Keratinocyte (primary cell): ENCODE data around the gene GATA3.

Experiments used
- EZH2 ChIP-seq: IDR thresholded peaks from one replicate; pipeline ENCODE4 v1.6.1; 2012; ENCODE audit warnings: inconsistent platforms, mild to moderate bottlenecking, low read length, moderate library complexity
- TF ChIP-seq, protein P1 (sequence below), 3 experiments: IDR thresholded peaks in 1 of 3; conservative IDR thresholded peaks in 1 of 3; optimal IDR thresholded peaks in 1 of 3; 2 replicates in 2 of 3; 3 replicates in 1 of 3; pipeline versions ENCODE3 to v1.5.1; 2011; ENCODE audit warnings: low read length in 3 of 3, mild to moderate bottlenecking in 3 of 3, moderate library complexity in 2 of 3, control low read depth in 1 of 3, inconsistent platforms in 1 of 3; ENCODE audit not compliant: insufficient read depth in 2 of 3; ENCODE audit errors: extremely low read depth in 1 of 3

DNA sequence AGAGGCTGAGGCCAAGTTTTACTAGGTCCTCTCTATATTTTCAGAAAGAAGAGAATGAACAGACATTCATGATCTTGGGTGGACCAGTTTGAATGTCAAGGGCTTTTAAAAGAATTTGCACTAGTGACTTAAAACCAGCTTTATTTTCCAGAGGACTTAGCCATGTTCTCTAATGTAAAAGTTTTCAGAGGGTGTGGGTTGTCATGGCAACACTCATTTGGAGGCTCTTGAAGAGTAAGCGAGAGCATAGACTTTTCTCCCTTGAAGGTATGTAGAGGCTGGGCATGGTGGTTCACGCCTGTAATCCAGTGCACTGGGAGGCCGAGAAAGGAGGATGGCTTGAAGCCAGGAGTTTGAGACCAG, 61.1 kb downstream of the GATA3 start:
- TF ChIP-seq, protein P1, sequence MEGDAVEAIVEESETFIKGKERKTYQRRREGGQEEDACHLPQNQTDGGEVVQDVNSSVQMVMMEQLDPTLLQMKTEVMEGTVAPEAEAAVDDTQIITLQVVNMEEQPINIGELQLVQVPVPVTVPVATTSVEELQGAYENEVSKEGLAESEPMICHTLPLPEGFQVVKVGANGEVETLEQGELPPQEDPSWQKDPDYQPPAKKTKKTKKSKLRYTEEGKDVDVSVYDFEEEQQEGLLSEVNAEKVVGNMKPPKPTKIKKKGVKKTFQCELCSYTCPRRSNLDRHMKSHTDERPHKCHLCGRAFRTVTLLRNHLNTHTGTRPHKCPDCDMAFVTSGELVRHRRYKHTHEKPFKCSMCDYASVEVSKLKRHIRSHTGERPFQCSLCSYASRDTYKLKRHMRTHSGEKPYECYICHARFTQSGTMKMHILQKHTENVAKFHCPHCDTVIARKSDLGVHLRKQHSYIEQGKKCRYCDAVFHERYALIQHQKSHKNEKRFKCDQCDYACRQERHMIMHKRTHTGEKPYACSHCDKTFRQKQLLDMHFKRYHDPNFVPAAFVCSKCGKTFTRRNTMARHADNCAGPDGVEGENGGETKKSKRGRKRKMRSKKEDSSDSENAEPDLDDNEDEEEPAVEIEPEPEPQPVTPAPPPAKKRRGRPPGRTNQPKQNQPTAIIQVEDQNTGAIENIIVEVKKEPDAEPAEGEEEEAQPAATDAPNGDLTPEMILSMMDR (optimal IDR thresholded peaks at IDR 0.05 in 1 of 3, IDR thresholded peaks at IDR 0.05 in 1 of 3, conservative IDR thresholded peaks at IDR 0.05 in 1 of 3; ENCODE audit: extremely low read depth in 1 of 3, insufficient read depth in 2 of 3, low read length in 3 of 3) = no peak
- TF ChIP-seq EZH2 = no peak
